SU-DHL-6 (cell line): ENCODE data around the gene NUTM1.

Source experiments
- H2AFZ ChIP-seq: fragments of 200-600 bp; sonication (generic); 2 replicates; pipeline ENCODE4 v1.6.1; 2014; ENCODE audit warnings: low read depth, mild to moderate bottlenecking, moderate library complexity, mixed read lengths, antibody characterized with exemption, low read length; ENCODE audit not compliant: severe bottlenecking
- H3F3A ChIP-seq: fragments of 200-600 bp; shearing (Covaris generic); 2 replicates; pipeline ENCODE4 v1.6.0; 2016; ENCODE audit warnings: antibody characterized with exemption, mild to moderate bottlenecking; ENCODE audit not compliant: insufficient read depth
- H3K27ac ChIP-seq: fragments of 200-600 bp; sonication (generic); 2 replicates; pipeline ENCODE4 v1.5.1; 2016; ENCODE audit warnings: low read depth, mild to moderate bottlenecking, low read length, moderate library complexity, mixed read lengths
- H3K27me3 ChIP-seq: fragments of 200-600 bp; sonication (generic), shearing (Covaris generic); 2 replicates; pipeline ENCODE4 v1.6.0; 2014; ENCODE audit warnings: mild to moderate bottlenecking, low read length
- H3K36me3 ChIP-seq: fragments of 200-600 bp; sonication (generic); 2 replicates; pipeline ENCODE4 v1.6.1; 2014; ENCODE audit warnings: mild to moderate bottlenecking, low read length, mixed read lengths
- H3K4me2 ChIP-seq: fragments of 300-600, 200-600 bp; shearing (Covaris generic), sonication (generic); 2 replicates; pipeline ENCODE4 v1.6.0; 2014; ENCODE audit warnings: low read length, low read depth, mild to moderate bottlenecking; ENCODE audit not compliant: poor library complexity, severe bottlenecking
- H3K4me3 ChIP-seq: fragments of 200-600 bp; sonication (generic); 2 replicates; pipeline ENCODE4 v1.5.1; 2014; ENCODE audit warnings: antibody characterized with exemption, low read length, mild to moderate bottlenecking, mixed read lengths; ENCODE audit not compliant: insufficient read depth, poor library complexity, severe bottlenecking
- H3K79me2 ChIP-seq: fragments of 200-600 bp; sonication (generic); 2 replicates; pipeline ENCODE4 v1.6.1; 2014; ENCODE audit warnings: mild to moderate bottlenecking, low read length, moderate library complexity; ENCODE audit not compliant: insufficient read depth
- H3K9ac ChIP-seq: fragments of 200-600 bp; sonication (generic); 2 replicates; pipeline ENCODE4 v1.7.0; 2014; ENCODE audit warnings: mild to moderate bottlenecking, low read length
- H3K9me2 ChIP-seq: fragments of 200-600 bp; sonication (generic); replicated peaks from 2 replicates; pipeline ENCODE4 v1.6.1; 2014; ENCODE audit warnings: low read length; ENCODE audit not compliant: insufficient read depth
- H3K9me3 ChIP-seq: fragments of 200-600 bp; sonication (generic); 2 replicates; pipeline ENCODE4 v1.6.1; 2014; ENCODE audit warnings: low read length, mixed read lengths; ENCODE audit not compliant: insufficient read depth
- H4K20me1 ChIP-seq: fragments of 200-600 bp; sonication (generic); 2 replicates; pipeline ENCODE4 v1.6.1; 2014; ENCODE audit warnings: low read depth, mild to moderate bottlenecking, antibody characterized with exemption, low read length, moderate library complexity, mixed read lengths
- EZH2phosphoT487 ChIP-seq: fragments of 200-600 bp; sonication (generic), shearing (Covaris generic); conservative IDR thresholded peaks from 2 replicates; pipeline ENCODE4 v1.6.1; 2018; ENCODE audit warnings: mild to moderate bottlenecking, antibody characterized with exemption, low read length, moderate library complexity, mixed read lengths
- TF ChIP-seq, protein P1 (sequence below): fragments of 200-600 bp; sonication (generic); IDR thresholded peaks from one replicate; pipeline ENCODE4 v1.5.1; 2017; ENCODE audit warnings: antibody characterized with exemption, mild to moderate bottlenecking, low read length, moderate library complexity; ENCODE audit not compliant: insufficient read depth, poor library complexity, severe bottlenecking

NUTM1 gene

DNA sequence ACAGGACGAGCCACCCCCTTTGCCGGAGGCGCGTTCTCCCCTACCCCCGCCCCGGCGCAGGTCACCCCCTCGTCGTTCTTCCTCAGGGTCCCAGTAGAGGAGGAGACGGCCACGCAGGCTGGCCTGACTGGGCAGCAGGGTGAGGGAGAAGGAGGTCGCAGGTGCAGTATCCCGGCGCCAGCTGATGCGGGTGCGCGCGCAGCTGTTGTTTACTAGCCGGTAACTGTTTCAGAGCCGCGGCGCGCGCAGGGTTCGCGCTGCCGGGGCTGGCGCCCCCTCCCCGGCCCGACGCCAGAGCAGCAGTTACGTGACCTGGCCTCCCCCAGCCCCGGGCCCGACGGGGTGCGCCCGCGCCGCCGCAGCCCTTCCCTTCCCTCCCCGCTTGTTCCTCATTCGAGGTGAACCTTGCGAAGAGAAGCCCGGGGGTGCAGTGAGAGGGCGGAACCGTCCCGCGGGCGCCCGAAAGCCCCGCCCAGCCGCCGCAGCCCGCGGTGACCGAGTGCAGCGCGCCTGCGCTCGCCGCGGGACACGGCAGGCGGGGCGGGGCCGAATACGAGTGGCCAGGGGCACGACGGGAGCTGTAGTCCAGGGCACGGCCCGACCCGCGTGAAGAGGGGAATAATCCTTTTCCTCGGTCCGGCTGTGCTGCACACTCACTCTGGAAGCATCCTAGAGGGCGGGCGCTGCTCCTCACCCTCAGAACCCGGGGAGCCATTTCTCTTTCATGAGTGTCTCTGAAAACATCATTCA lies 5.4 kb upstream of the NUTM1 start, which contains the start of gene SLC12A6:
SLC12A6 (minus strand) TSS at position 225 of the 750 bp plus-strand sequence. CDS start 1,101 bp downstream, outside the sequence.
- Histone ChIP-seq H3K27ac (peak within 1 kb of the TSS; percentile 48; the same call in 1 of the 2 replicates), H3K79me2 (peaks cover 16% of the 10 kb centered on the region), H3K27me3 (no peaks in the 10 kb centered on the region), H3K9me2 (no peaks in the 10 kb centered on the region), H3K9ac (peak within 1 kb of the TSS; percentile 64), H3K4me3 (peak within 1 kb of the TSS; percentile 70), H2AFZ (peak within 1 kb of the TSS; percentile 89), H3K4me2 (peak within 1 kb of the TSS; percentile 64), H4K20me1 (no peaks in the 10 kb centered on the region), H3F3A (peaks cover 23% of the 10 kb centered on the region; the same call in 1 of the 2 replicates), H3K9me3 (no peaks in the 10 kb centered on the region), H3K36me3 (no peaks in the 10 kb centered on the region)
- TF ChIP-seq, protein P1, sequence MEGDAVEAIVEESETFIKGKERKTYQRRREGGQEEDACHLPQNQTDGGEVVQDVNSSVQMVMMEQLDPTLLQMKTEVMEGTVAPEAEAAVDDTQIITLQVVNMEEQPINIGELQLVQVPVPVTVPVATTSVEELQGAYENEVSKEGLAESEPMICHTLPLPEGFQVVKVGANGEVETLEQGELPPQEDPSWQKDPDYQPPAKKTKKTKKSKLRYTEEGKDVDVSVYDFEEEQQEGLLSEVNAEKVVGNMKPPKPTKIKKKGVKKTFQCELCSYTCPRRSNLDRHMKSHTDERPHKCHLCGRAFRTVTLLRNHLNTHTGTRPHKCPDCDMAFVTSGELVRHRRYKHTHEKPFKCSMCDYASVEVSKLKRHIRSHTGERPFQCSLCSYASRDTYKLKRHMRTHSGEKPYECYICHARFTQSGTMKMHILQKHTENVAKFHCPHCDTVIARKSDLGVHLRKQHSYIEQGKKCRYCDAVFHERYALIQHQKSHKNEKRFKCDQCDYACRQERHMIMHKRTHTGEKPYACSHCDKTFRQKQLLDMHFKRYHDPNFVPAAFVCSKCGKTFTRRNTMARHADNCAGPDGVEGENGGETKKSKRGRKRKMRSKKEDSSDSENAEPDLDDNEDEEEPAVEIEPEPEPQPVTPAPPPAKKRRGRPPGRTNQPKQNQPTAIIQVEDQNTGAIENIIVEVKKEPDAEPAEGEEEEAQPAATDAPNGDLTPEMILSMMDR, result no peak
- no peak for TF ChIP-seq EZH2phosphoT487

GRCh38 chr15:34338347-34338746 lies 4.8 kb upstream of the NUTM1 start:
- Histone ChIP-seq H2AFZ (peak overlapping the region; percentile 89), H4K20me1 (no peaks in the 10 kb centered on the region), H3K9ac (peak overlapping the region; percentile 64), H3K79me2 (peaks cover 18% of the 10 kb centered on the region), H3K9me3 (no peaks in the 10 kb centered on the region), H3K4me3 (peak overlapping the region; percentile 70), H3F3A (peaks cover 23% of the 10 kb centered on the region; the same call in 1 of the 2 replicates), H3K4me2 (peak overlapping the region; percentile 64), H3K27ac (no peak overlapping the region), H3K36me3 (no peaks in the 10 kb centered on the region), H3K27me3 (no peaks in the 10 kb centered on the region), H3K9me2 (no peaks in the 10 kb centered on the region)
- no peak for TF ChIP-seq EZH2phosphoT487
- TF ChIP-seq, protein P1, result no peak

- Histone ChIP-seq H3K9me2 (no peaks in the 10 kb centered on the region), H3K79me2 (peaks cover 18% of the 10 kb centered on the region), H3K9me3 (no peaks in the 10 kb centered on the region), H3K27me3 (no peaks in the 10 kb centered on the region), H3K4me2 (no peak overlapping the region), H3F3A (peaks cover 23% of the 10 kb centered on the region; the same call in 1 of the 2 replicates), H3K9ac (no peak overlapping the region), H4K20me1 (no peaks in the 10 kb centered on the region), H2AFZ (no peak overlapping the region), H3K36me3 (no peaks in the 10 kb centered on the region), H3K4me3 (no peak overlapping the region), H3K27ac (no peak overlapping the region)
- TF ChIP-seq, protein P1, result no peak
- no peak for TF ChIP-seq EZH2phosphoT487
Observed at GRCh38 chr15:34339946-34340345, 3.2 kb upstream of the NUTM1 start.
